A673 (cell line): ENCODE data around the gene HOXA1.

Source experiments
- CTCF ChIP-seq: fragments of 300-800, 200-600 bp; sonication (generic); conservative IDR thresholded peaks from 2 replicates; pipeline ENCODE4 v1.5.1; 2017; ENCODE audit warnings: low read depth, mild to moderate bottlenecking, antibody characterized with exemption, low read length, moderate library complexity, mixed read lengths
- EZH2 ChIP-seq: fragments of 200-600 bp; sonication (generic); IDR thresholded peaks from 2 replicates; pipeline ENCODE4 v1.6.1; 2017; ENCODE audit warnings: borderline replicate concordance, low read depth, mild to moderate bottlenecking, mixed read lengths, antibody characterized with exemption, low read length; ENCODE audit not compliant: poor library complexity, severe bottlenecking

GRCh38 chr7:27129729-27130539 lies 34.1 kb upstream of the HOXA1 start:
- peak; percentile 53 for TF ChIP-seq EZH2
- TF ChIP-seq CTCF, result no peak
